Measurements from ENCODE around the gene ICE1. TPM values are rescaled to one million over a fixed set of nuclear protein-coding genes. Genes with fewer than 3 reads are reported as not detected.
A peak's percentile ranks its signal among the peaks of the same experiment; 100 is the strongest.
"Not testable (repeated sequence)": the region's sequence is repeated elsewhere in the genome, so short reads cannot be mapped to it uniquely, and the experiment has no call there.

ICE1 gene
- total and polyA plus RNA-seq, 10 donors: 4.9 to 42.7 (median 31.3) TPM

DNA sequence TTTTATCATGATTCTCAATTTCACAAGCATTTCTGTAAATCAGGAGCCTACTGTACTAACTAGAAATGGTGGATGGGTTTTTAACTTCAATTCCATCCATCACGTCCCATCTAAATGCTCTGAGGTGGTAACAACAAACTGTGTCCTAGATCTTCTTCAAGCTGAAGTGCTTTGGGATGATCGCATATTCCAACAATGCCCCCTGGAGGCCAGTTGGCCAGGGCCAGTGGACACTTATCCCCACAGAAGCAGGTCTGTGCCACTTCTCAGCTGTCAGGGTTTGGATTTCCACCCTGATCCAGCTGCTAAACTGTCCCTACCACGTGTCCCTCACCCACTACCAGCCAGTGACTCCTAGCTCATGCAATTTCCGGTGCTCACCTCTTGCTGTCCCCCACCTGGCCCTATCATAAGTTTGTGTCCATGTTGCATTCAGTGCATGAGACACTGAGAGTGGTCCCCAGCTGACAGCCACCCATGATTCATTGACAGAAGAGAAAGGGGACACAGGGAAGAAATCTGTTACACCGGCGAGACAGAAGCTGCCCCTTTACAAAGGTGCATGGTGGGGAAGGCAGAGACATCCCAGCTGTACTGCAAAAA lies 28.0 kb upstream of the ICE1 start:
- DNase-seq; H3K36me3 ChIP-seq; intact Hi-C loops (cut with DNase I; ENCODE audit: low total_unique reads); H3K27me3 ChIP-seq (replicated peaks in 1 of 7); H3K9me3 ChIP-seq; H3K27ac ChIP-seq; H3K4me1 ChIP-seq; H3K4me3 ChIP-seq: not testable (repeated sequence)
- TF ChIP-seq, protein P1, sequence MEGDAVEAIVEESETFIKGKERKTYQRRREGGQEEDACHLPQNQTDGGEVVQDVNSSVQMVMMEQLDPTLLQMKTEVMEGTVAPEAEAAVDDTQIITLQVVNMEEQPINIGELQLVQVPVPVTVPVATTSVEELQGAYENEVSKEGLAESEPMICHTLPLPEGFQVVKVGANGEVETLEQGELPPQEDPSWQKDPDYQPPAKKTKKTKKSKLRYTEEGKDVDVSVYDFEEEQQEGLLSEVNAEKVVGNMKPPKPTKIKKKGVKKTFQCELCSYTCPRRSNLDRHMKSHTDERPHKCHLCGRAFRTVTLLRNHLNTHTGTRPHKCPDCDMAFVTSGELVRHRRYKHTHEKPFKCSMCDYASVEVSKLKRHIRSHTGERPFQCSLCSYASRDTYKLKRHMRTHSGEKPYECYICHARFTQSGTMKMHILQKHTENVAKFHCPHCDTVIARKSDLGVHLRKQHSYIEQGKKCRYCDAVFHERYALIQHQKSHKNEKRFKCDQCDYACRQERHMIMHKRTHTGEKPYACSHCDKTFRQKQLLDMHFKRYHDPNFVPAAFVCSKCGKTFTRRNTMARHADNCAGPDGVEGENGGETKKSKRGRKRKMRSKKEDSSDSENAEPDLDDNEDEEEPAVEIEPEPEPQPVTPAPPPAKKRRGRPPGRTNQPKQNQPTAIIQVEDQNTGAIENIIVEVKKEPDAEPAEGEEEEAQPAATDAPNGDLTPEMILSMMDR (IDR thresholded peaks at IDR 0.05 in 8 of 11, conservative IDR thresholded peaks at IDR 0.05 in 3 of 11): peak in 6 of 11 experiments; percentile 33 to 63 (median 54)
- 66 to 81% (median 66%) methylated on average over 4 to 6 of the region's 6 CpGs for WGBS, 5 donors

DNA sequence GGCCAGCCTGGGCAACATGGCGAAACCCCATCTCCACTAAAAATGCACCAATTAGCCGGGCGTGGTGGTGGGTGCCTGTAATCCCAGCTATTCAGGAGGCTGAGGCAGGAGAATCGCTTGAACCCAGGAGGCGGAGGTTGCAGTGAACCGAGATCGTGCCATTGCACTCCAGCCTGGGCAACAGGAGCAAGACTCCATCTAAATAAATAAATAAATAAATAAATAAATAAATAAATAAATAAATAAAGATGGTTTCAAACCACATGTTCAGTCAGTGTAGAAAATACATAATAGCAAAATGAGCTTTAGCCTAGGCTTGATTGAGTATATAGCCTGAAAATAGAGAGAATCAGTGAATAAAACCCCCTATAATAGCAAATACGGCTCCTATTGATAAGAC lies 27.4 kb upstream of the ICE1 start:
- H3K27ac ChIP-seq; H3K4me3 ChIP-seq; DNase-seq; H3K27me3 ChIP-seq (replicated peaks in 1 of 7); H3K36me3 ChIP-seq; H3K4me1 ChIP-seq; intact Hi-C loops (cut with DNase I; ENCODE audit: low total_unique reads): not testable (repeated sequence)
- H3K9me3 ChIP-seq: peaks cover 0 to 11% (median 6%) of the 10 kb centered on the region in 8 donors
- 84 to 97% (median 87%) methylated on average over 8 of the region's 8 CpGs for WGBS, 5 donors

DNA sequence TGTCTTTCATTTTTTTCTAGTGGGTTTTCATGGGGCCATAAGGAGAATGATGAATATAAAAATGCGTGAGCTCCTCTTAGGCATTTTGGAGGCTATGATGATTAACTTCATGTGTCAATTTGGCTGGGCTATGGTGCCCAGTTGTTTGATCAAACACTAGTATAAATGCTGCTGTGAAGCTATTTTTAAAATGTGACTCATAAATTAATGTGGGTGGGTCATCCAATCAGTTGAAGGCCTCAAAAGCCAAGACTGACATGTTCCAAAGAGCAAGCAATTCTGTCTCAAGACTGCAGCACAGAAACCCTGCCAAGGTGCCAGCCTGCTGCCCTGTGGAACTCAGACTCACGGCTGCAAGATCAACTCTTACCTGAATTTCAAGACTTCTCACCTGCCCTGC lies 24.4 kb upstream of the ICE1 start:
- Histone ChIP-seq H3K36me3 (no peaks in the 10 kb centered on the region), H3K9me3 (peaks cover 0 to 11% (median 6%) of the 10 kb centered on the region in 8 donors), H3K27me3 (replicated peaks in 1 of 7) (no peaks in the 10 kb centered on the region), H3K27ac (no peak overlapping the region), H3K4me3 (no peak overlapping the region), H3K4me1 (no peaks in the 10 kb centered on the region)
- WGBS, 5 donors: 67 to 85% (median 80%) methylated on average over 2 of the region's 2 CpGs
- intact Hi-C loops (cut with DNase I; ENCODE audit: low total_unique reads): no loop called here
- TF ChIP-seq POLR2A (IDR thresholded peaks at IDR 0.05) (no peak), POLR2AphosphoS5 (IDR thresholded peaks at IDR 0.05) (no peak)
- TF ChIP-seq, protein P1 (IDR thresholded peaks at IDR 0.05 in 8 of 11, conservative IDR thresholded peaks at IDR 0.05 in 3 of 11): no peak
- no peak for DNase-seq

DNA sequence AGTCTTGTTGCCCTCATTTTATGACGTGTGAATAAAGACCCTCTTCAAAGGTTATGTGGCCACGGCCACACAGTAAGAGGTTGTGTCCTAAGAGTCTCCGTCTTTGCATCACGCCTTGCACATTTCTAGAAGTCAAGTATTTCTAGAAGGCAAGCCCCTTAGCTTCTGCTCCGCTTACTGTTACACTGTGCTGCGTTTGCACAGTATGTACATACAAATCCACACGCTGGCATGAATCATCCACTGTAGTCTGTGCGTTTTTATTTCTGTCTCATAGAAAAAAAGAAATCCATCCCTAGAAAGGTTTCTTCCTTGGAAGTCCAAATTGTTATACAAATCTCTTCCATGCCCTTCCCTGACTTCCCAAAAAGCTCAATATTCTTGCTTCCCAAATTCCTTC lies 21.4 kb upstream of the ICE1 start:
- WGBS, 5 donors: 89 to 94% (median 93%) methylated on average over 8 of the region's 8 CpGs
- TF ChIP-seq POLR2AphosphoS5 (IDR thresholded peaks at IDR 0.05) (no peak), POLR2A (IDR thresholded peaks at IDR 0.05) (no peak)
- TF ChIP-seq, protein P1 (IDR thresholded peaks at IDR 0.05 in 8 of 11, conservative IDR thresholded peaks at IDR 0.05 in 3 of 11): no peak
- Histone ChIP-seq H3K4me3 (no peak overlapping the region), H3K27me3 (replicated peaks in 1 of 7) (no peaks in the 10 kb centered on the region), H3K9me3 (peaks cover 0 to 11% (median 6%) of the 10 kb centered on the region in 8 donors), H3K27ac (no peak overlapping the region), H3K4me1 (no peaks in the 10 kb centered on the region), H3K36me3 (no peaks in the 10 kb centered on the region)
- intact Hi-C loops (cut with DNase I; ENCODE audit: low total_unique reads): no loop called here
- DNase-seq: no peak

DNA sequence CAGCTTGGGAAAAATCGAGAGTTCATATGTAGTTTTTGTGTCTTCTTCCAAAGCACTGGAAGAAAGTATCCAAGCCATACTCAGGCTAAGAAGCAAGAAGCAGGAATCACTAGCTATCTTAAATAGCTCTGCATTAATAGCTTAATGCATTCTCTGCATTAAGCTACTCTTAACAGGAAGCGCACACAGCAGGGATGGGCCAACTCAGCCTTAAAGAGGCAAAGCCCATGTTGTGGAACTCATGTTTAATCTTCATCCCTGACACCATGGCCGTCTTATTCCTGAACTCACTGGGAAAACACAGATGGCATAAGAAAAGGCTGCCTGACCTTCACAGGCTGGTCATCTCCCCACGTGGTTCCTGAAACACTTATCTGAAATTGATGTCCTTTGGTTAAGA lies 18.7 kb upstream of the ICE1 start:
- H3K36me3 ChIP-seq: peaks cover 0 to under 1% (median 0%) of the 10 kb centered on the region in 6 donors
- 63 to 79% (median 71%) methylated on average over 4 of the region's 4 CpGs for WGBS, 5 donors
- no peak overlapping the region for H3K4me3 ChIP-seq
- H3K27me3 ChIP-seq (replicated peaks in 1 of 7): no peaks in the 10 kb centered on the region
- no peak for DNase-seq
- peaks cover 0 to 22% (median 16%) of the 10 kb centered on the region in 8 donors for H3K9me3 ChIP-seq
- H3K27ac ChIP-seq: no peak overlapping the region
- TF ChIP-seq, protein P1 (IDR thresholded peaks at IDR 0.05 in 8 of 11, conservative IDR thresholded peaks at IDR 0.05 in 3 of 11): no peak
- TF ChIP-seq POLR2A (IDR thresholded peaks at IDR 0.05) (no peak), POLR2AphosphoS5 (IDR thresholded peaks at IDR 0.05) (no peak)
- intact Hi-C loops (cut with DNase I; ENCODE audit: low total_unique reads): no loop called here
- H3K4me1 ChIP-seq: no peaks in the 10 kb centered on the region

Data from spleen (tissue), 11 donors.